ENCODE results near the gene HSPG2.
A peak's percentile ranks its signal among the peaks of the same experiment; 100 is the strongest.
"Not testable (repeated sequence)": the region's sequence is repeated elsewhere in the genome, so short reads cannot be mapped to it uniquely, and the experiment has no call there.

HSPG2 gene

DNA sequence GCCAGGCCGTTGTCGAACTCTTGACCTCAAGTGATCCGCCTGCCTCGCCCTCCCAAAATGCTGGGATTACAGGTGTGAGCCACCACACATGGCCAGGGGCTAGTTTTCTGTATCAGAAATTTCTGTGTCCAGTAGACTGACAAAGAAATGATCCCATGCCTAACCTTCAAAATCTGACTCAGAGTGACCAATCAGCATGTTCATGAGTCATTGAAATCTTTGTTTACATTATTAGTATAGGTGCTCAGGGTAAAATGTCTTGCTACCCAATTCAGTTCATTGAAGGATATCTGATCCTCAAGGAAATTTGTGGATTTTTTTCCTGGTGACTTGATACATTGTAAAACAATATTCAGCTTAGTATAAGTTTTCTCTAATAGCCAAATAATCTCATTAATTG, 136.0 kb downstream of the HSPG2 start:
- TF ChIP-seq GATA1 (IDR thresholded peaks at IDR 0.05; ENCODE audit: low read depth, low read length) (no peak), POLR2A (IDR thresholded peaks at IDR 0.05; ENCODE audit: low read length) (no peak)

GRCh38 chr1:21799730-21800129, 137.4 kb downstream of the HSPG2 start:
- no peak for TF ChIP-seq GATA1 (IDR thresholded peaks at IDR 0.05; ENCODE audit: low read depth, low read length)

More for the DNA sequence above, 136.0 kb downstream of the HSPG2 start:
- DNase-seq = no peak

GRCh38 chr1:21795075-21795474, 142.0 kb downstream of the HSPG2 start:
- no peak for TF ChIP-seq GATA1 (IDR thresholded peaks at IDR 0.05; ENCODE audit: low read depth, low read length)
- TF ChIP-seq POLR2A (IDR thresholded peaks at IDR 0.05; ENCODE audit: low read length) = no peak
- DNase-seq = peak in 1 of 2 experiments; percentile 36

More at GRCh38 chr1:21799730-21800129, 137.4 kb downstream of the HSPG2 start:
- DNase-seq = no peak

DNA sequence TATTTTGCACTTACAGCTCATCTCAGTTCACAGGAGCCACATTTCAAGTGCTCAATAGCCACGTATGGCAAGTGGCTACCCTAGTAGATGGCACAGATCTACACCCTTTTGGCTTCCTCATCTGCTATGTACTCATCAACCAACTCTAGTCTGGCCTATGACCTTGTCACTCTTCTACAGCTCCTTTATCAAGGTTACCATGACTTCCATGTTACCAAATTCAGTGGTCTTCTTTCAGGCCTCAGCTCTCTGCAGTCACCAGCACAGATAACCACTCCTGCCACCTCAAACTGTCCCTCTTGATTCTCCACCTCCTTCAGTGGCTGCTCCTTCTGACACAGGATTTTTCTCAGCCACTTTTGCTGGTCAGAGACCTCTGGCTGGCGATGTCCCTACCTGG, 142.5 kb downstream of the HSPG2 start:
- TF ChIP-seq POLR2A (IDR thresholded peaks at IDR 0.05; ENCODE audit: low read length) = no peak
- TF ChIP-seq GATA1 (IDR thresholded peaks at IDR 0.05; ENCODE audit: low read depth, low read length) = no peak
- DNase-seq = no peak

DNA sequence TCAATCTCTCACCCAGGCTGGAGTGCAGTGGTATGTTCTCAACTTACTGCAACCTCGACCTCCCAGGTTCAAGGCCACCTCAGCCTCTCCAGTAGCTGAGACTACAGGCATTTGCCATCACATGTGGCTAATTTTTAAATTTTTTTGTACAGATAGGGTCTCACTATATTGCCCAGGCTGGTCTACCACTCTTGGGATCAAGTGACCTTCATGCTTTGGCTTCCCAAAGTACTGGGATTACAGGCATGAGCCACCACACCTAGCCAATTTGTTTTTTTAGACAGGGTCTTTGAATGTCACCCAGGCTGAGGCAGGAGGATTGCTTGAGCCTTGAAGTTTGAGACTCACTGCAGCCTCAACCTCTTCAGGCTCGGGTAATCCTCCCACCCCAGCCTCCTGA, 144.0 kb downstream of the HSPG2 start:
- TF ChIP-seq GATA1 (IDR thresholded peaks at IDR 0.05; ENCODE audit: low read depth, low read length) (no peak), POLR2A (IDR thresholded peaks at IDR 0.05; ENCODE audit: low read length) (no peak)
- DNase-seq = no peak

DNA sequence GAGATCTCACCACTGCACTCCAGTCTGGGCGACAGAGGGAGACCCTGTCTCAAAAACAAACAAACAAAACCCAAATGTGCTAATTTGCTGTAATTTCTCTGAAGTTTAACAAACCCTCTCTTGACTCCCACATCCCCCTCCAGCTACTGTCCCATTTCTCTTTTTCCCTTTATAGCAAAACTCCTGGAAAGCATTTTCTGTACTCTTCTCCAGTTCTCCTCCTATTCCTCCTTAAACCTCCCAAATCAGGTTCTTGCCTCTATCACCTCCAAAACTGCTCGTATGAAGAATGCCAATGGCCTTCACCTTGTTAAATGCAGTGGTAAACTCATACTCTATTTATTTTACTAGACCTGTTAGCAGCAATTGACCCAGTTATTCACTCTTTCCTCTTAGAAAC, 150.5 kb downstream of the HSPG2 start:
- no peak for DNase-seq
- no peak for TF ChIP-seq POLR2A (IDR thresholded peaks at IDR 0.05; ENCODE audit: low read length)

GRCh38 chr1:21785764-21786163, 151.3 kb downstream of the HSPG2 start:
- DNase-seq = not testable (repeated sequence)

- DNase-seq = peak in 1 of 2 experiments; percentile 98
- TF ChIP-seq POLR2A (IDR thresholded peaks at IDR 0.05; ENCODE audit: low read length) = no peak
- TF ChIP-seq GATA1 (IDR thresholded peaks at IDR 0.05; ENCODE audit: low read depth, low read length) = no peak
Measured at GRCh38 chr1:21783679-21784603, 153.2 kb downstream of the HSPG2 start.

DNA sequence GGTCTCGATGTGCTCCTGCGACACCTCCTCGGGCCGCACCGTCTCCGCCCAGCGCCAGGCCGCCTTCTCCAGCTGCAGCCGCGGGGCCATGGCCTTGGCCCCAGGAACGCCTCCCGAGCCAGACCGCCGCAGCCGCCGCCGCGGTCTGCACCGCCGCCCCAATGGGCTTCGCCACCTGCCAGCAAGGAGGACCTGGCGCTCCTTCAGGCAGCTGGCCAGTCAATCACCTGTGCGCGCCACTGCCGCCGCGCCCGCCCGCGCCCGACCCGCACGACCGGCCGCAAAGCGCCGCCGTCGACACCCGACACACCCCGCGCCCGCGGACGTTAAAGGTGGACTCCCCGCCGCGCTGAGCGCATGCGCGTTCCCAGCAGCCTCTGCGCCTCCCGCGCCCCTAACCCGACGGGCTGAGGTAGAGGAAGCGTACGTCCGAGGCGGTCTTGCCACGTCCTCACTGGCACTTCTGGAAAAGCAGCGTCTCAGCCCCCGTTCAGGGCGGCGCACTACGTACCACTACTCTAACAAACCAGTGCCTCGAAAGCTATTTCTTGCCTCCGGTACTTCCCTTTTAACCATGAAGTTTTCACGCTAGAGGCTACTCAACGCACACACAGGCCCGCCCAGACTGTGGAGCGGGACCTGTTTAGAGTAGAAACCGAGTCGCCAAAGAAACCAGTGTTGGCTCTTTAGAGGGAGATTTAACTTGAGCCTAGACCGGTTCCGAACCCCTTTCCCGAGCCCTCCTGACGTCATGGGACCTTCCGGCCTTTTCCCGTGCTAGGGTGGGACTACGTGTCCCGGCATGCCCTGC, 154.0 kb downstream of the HSPG2 start, which contains the start of gene USP48:
Gene USP48, minus strand, starts transcription at position 282 of the 811 bp plus-strand sequence. Its CDS starts 192 bp downstream, at position 90.
- TF ChIP-seq POLR2A (IDR thresholded peaks at IDR 0.05; ENCODE audit: low read length) = peak; percentile 100
- no peak for TF ChIP-seq GATA1 (IDR thresholded peaks at IDR 0.05; ENCODE audit: low read depth, low read length)
- DNase-seq = peak; percentile 98 to 99

DNA sequence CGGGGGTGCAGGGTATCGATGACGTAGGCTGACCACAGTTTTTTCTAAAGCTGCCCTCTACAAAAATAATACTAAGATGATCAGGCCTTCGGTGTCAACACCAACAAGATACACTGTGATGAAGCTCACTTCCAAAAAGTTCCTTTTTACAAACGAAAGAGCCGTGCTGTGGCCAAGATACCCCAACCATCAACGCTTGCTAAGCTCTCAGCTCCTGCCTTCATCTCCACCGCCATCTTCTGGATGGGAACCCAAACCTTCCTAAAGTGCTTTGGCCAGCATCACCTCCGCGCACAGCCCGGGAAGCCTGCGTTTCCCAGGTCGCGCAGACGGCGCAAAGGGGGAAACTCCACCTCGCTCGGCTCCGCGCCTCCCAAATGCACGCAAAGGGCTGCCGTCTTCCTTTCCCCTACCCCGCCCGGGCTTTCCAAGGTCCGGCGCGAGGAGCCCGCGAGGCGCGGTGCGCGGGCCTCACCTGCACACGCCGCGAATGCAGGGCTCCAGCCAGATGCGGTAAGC, 154.7 kb downstream of the HSPG2 start:
- peak in 1 of 2 experiments; percentile 87 for DNase-seq

DNA sequence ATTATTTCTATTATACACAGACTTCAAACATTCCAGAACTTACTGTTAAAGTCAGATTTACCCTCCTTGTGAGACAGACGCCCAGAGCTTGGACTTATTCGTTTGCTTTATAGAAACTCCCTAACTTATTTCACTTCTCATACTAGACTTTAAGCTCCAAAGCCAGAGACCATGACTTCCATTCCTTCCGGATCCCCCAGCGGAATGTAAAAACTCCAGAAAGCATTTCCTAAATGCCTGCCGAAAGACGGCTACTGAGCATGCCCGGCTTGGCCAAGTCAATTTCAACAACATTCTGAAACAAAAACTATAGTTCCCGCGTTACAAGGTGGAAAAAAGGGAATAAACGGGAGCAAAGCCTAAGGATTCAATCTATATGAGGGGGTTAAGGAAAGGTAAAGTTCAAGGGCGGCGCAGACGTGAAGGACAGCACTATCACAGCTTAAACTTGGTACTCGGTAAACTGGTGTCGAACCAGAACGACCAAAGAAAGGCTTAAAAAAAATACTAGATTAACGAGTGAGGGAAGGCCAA, 155.2 kb downstream of the HSPG2 start:
- no peak for DNase-seq
- no peak for TF ChIP-seq POLR2A (IDR thresholded peaks at IDR 0.05; ENCODE audit: low read length)
- no peak for TF ChIP-seq GATA1 (IDR thresholded peaks at IDR 0.05; ENCODE audit: low read depth, low read length)

More for the DNA sequence above, 154.7 kb downstream of the HSPG2 start:
- TF ChIP-seq GATA1 (IDR thresholded peaks at IDR 0.05; ENCODE audit: low read depth, low read length) (no peak), POLR2A (IDR thresholded peaks at IDR 0.05; ENCODE audit: low read length) (no peak)

- TF ChIP-seq GATA1 (IDR thresholded peaks at IDR 0.05; ENCODE audit: low read depth, low read length) = no peak
- TF ChIP-seq POLR2A (IDR thresholded peaks at IDR 0.05; ENCODE audit: low read length) = no peak
- no peak for DNase-seq
Measured at GRCh38 chr1:21779613-21780521, 157.2 kb downstream of the HSPG2 start.

- DNase-seq = no peak
- TF ChIP-seq POLR2A (IDR thresholded peaks at IDR 0.05; ENCODE audit: low read length) = no peak
- no peak for TF ChIP-seq GATA1 (IDR thresholded peaks at IDR 0.05; ENCODE audit: low read depth, low read length)
Measured at GRCh38 chr1:21778405-21778727, 158.7 kb downstream of the HSPG2 start.

DNA sequence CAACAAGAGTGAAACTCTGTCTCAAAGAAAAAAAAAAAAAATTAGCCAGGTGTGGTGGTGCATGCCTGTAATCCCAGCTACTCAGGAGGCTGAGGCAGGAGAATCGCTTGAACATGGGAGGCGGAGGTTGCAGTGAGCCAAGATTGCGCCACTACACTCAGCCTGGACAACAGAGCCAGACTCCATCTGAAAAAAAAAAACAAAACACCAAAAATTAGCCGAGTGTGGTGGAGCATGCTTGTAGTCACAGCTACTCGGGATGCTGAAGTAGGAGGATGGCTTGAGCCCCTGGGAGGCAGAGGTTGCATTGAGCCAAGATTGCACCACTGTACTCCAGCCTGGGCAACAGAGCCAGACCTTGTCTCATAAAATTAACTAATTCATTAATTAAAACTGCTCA, 160.2 kb downstream of the HSPG2 start:
- not testable (repeated sequence) for DNase-seq
